RWPE1 (cell line): ENCODE measurements around the gene THSD4.

Experiments used
- CTCF ChIA-PET: fragments of 350-600 bp; sonication (Branson Sonifier 250); formaldehyde crosslinking; extraction: SDS; loops from one replicate; lab custom pipeline; 2021; lab: Yijun Ruan, JAX
- POLR2A ChIA-PET: fragments of 400-600 bp; formaldehyde crosslinking; extraction: SDS; loops from one replicate; lab custom pipeline; 2020; ENCODE audit warnings: antibody characterized with exemption; ENCODE audit not compliant: low non-redundant PET; lab: Yijun Ruan, JAX
- DNase-seq: peaks from one replicate; pipeline ENCODE4 v3.0.0; 2012; ENCODE audit warnings: low spot score
- H3K27ac ChIP-seq: fragments of 450-650 bp; 2 replicates; pipeline ENCODE4 v1.5.1; 2017
- CTCF ChIP-seq: fragments of 450-650 bp; conservative IDR thresholded peaks from 2 replicates; pipeline ENCODE4 v1.5.1; 2017; ENCODE audit warnings: low read depth, mild to moderate bottlenecking

The THSD4 gene

GRCh38 chr15:71501344-71502076, 386.2 kb downstream of the THSD4 start:
- H3K27ac ChIP-seq: no peak overlapping the region
- DNase-seq: no peak
- POLR2A ChIA-PET: no interaction called here
- no peak for TF ChIP-seq CTCF
- CTCF ChIA-PET: interaction anchor here (1.3 kb wide), 1 partner anchor 11 kb away, joined by 4 read pairs; no protein-coding TSS in a partner anchor

- POLR2A ChIA-PET: no interaction called here
- DNase-seq: no peak
- TF ChIP-seq CTCF: no peak
- CTCF ChIA-PET: interaction anchor here (1.3 kb wide), 1 partner anchor 11 kb away, joined by 4 read pairs; no protein-coding TSS in a partner anchor
- no peak overlapping the region for H3K27ac ChIP-seq
Measured at GRCh38 chr15:71502077-71502432, 386.8 kb downstream of the THSD4 start.

- DNase-seq: no peak
- TF ChIP-seq CTCF: no peak
- ChIA-PET CTCF (no interaction called here), POLR2A (no interaction called here)
- H3K27ac ChIP-seq: no peak overlapping the region
Measured at GRCh38 chr15:71505962-71506361, 390.7 kb downstream of the THSD4 start.

- ChIA-PET CTCF (interaction anchor here (0.6 kb wide), 1 partner anchor 154 kb away, joined by 3 read pairs; no protein-coding TSS in a partner anchor), POLR2A (no interaction called here)
- no peak for DNase-seq
- no peak overlapping the region for H3K27ac ChIP-seq
- no peak for TF ChIP-seq CTCF
Measured at GRCh38 chr15:71506946-71507345, 391.7 kb downstream of the THSD4 start.

- ChIA-PET POLR2A (no interaction called here), CTCF (interaction anchor here (0.6 to 1.7 kb wide), 4 partner anchors 23 to 606 kb away, joined by 3 to 5 read pairs (median 3); no protein-coding TSS in a partner anchor)
- peak overlapping the region; percentile 59 for H3K27ac ChIP-seq
- TF ChIP-seq CTCF: no peak
- DNase-seq: peak; percentile 41
Measured at GRCh38 chr15:71508081-71508682, 392.9 kb downstream of the THSD4 start.

GRCh38 chr15:71509139-71509538, 393.9 kb downstream of the THSD4 start:
- ChIA-PET CTCF (interaction anchor here (0.5 to 1.7 kb wide), 3 partner anchors 24 to 766 kb away, joined by 3 to 6 read pairs (median 5); no protein-coding TSS in a partner anchor), POLR2A (no interaction called here)
- H3K27ac ChIP-seq: no peak overlapping the region

More at GRCh38 chr15:71509139-71509538, 393.9 kb downstream of the THSD4 start:
- no peak for DNase-seq
- no peak for TF ChIP-seq CTCF
